ENCODE results near the gene CRB2. TPM values are rescaled to one million over a fixed set of nuclear protein-coding genes. Genes with fewer than 3 reads are reported as not detected.

The CRB2 gene
- total and polyA plus RNA-seq, 2 of the 4 experiments (the other 2 are of a cell fraction) = not detected

GRCh38 chr9:123347289-123348060 is 8.5 kb upstream of the CRB2 start:
- in situ Hi-C loops (cut with MboI; ENCODE audit: low sequenced_read_pairs) (loop anchor here (25.0 kb wide), 1 partner anchor 510 kb away; the partner anchor contains the start of gene PDCL), dilution Hi-C loops (cut with HindIII; ENCODE audit: low sequenced_read_pairs, unreplicated experiment) (no loop called here), intact Hi-C loops (cut with micrococcal nuclease) (no loop called here)
- peak overlapping the region; percentile 54 for H2AFZ ChIP-seq (replicated peaks; ENCODE audit: low read length, poor library complexity)
- H4K5ac ChIP-seq (ENCODE audit: low read depth, low read length) = no peak overlapping the region
- no TSS peak for BruUV-seq (replicated peaks)
- no peak overlapping the region for H3K14ac ChIP-seq (replicated peaks; ENCODE audit: low read depth, low read length)
- ChIA-PET POLR2A (ENCODE audit: unreplicated experiment) (no interaction called here), CTCF (no interaction called here)
- H3K9ac ChIP-seq (ENCODE audit: low read depth, low read length) = no peak overlapping the region
- H3K27ac ChIP-seq (ENCODE audit: insufficient read depth, low read length) = no peak overlapping the region
- H2BK120ac ChIP-seq (ENCODE audit: low read depth, low read length) = no peak overlapping the region
- H4K91ac ChIP-seq (ENCODE audit: insufficient read depth, low read depth, low read length) = no peak overlapping the region
- H3K27me3 ChIP-seq (ENCODE audit: control insufficient read depth, insufficient read depth, low read length) = peaks cover 24% of the 10 kb centered on the region
- H3K18ac ChIP-seq (ENCODE audit: low read depth, low read length) = no peak overlapping the region
- H4K8ac ChIP-seq (ENCODE audit: low read depth in 2 of 2, low read length in 2 of 2) = no peak overlapping the region
- no peak overlapping the region for H2BK20ac ChIP-seq (ENCODE audit: low read depth, low read length)
- no peak for ATAC-seq (ENCODE audit: low read depth)
- DNase-seq = no peak
- 87% methylated on average over 9 of the region's 12 CpGs; no CpG with 5 or more reads in 1 of the 2 experiments for WGBS, 2 experiments (ENCODE audit: extremely low coverage in 2 of 2, insufficient read length in 1 of 2)
- no peak for TF ChIP-seq SMC3 (IDR thresholded peaks at IDR 0.05; ENCODE audit: low read depth, low read length)
- TF ChIP-seq RAD21 (IDR thresholded peaks at IDR 0.05; ENCODE audit: low read length) = no peak
- no peak for TF ChIP-seq RCOR1 (IDR thresholded peaks at IDR 0.05; ENCODE audit: insufficient replicate concordance, low read length)
- TF ChIP-seq RFX5 (IDR thresholded peaks at IDR 0.05; ENCODE audit: low read depth, low read length) = no peak
- TF ChIP-seq BHLHE40 (IDR thresholded peaks at IDR 0.05; ENCODE audit: low read depth, low read length) = no peak
- no peak for TF ChIP-seq CTCF (conservative IDR thresholded peaks at IDR 0.05; ENCODE audit: low read depth, low read length)
- no peak for TF ChIP-seq MAZ (IDR thresholded peaks at IDR 0.05; ENCODE audit: borderline replicate concordance, low read depth, low read length)
- TF ChIP-seq MAFK (IDR thresholded peaks at IDR 0.05; ENCODE audit: low read depth, low read length) = no peak
- no peak for TF ChIP-seq POLR2A (IDR thresholded peaks at IDR 0.05; ENCODE audit: low read depth, low read length)
- TF ChIP-seq, protein P1, sequence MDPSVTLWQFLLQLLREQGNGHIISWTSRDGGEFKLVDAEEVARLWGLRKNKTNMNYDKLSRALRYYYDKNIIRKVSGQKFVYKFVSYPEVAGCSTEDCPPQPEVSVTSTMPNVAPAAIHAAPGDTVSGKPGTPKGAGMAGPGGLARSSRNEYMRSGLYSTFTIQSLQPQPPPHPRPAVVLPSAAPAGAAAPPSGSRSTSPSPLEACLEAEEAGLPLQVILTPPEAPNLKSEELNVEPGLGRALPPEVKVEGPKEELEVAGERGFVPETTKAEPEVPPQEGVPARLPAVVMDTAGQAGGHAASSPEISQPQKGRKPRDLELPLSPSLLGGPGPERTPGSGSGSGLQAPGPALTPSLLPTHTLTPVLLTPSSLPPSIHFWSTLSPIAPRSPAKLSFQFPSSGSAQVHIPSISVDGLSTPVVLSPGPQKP (IDR thresholded peaks at IDR 0.05; ENCODE audit: borderline replicate concordance, low read depth, low read length) = no peak
- TF ChIP-seq CEBPB (IDR thresholded peaks at IDR 0.05; ENCODE audit: low read depth, low read length) = no peak
- TF ChIP-seq FOS (IDR thresholded peaks at IDR 0.05; ENCODE audit: low read depth, low read length) = no peak
- no peak for TF ChIP-seq USF2 (IDR thresholded peaks at IDR 0.05; ENCODE audit: low read depth, low read length)
- no peak for TF ChIP-seq CHD1 (IDR thresholded peaks at IDR 0.05; ENCODE audit: low read depth, low read length)
- no peak for TF ChIP-seq NFE2L2 (IDR thresholded peaks at IDR 0.05; ENCODE audit: low read depth, low read length)
- H3K9me3 ChIP-seq (ENCODE audit: control insufficient read depth, insufficient read depth, low read length) = no peaks in the 10 kb centered on the region
- no peak overlapping the region for H3K4ac ChIP-seq (ENCODE audit: low read depth, low read length)
- H3K79me1 ChIP-seq (ENCODE audit: low read depth in 1 of 2, low read length in 2 of 2) = no peaks in the 10 kb centered on the region
- H3K36me3 ChIP-seq (ENCODE audit: control insufficient read depth, insufficient read depth, low read length) = no peaks in the 10 kb centered on the region
- H3K9me1 ChIP-seq (ENCODE audit: insufficient read depth, low read length) = peaks cover 4% of the 10 kb centered on the region
- no peak overlapping the region for H3K23ac ChIP-seq (ENCODE audit: low read depth, low read length)
- no peak overlapping the region for H2AK5ac ChIP-seq (ENCODE audit: low read depth, low read length)
- no peaks in the 10 kb centered on the region for H3K4me1 ChIP-seq (ENCODE audit: control insufficient read depth, insufficient read depth, low read length)
- H2BK5ac ChIP-seq (ENCODE audit: low read depth, low read length, poor library complexity, severe bottlenecking) = peak overlapping the region; percentile 80
- H3K56ac ChIP-seq (ENCODE audit: extremely low read depth, insufficient read depth, low read length) = no peak overlapping the region
- no peak overlapping the region for H3K4me2 ChIP-seq (ENCODE audit: low read depth, low read length)
- H4K20me1 ChIP-seq (ENCODE audit: insufficient read depth, low read length) = peaks cover 3% of the 10 kb centered on the region; the same call in 1 of the 2 replicates
- H2AK9ac ChIP-seq (replicated peaks; ENCODE audit: low read depth, low read length, poor library complexity) = peak overlapping the region; percentile 47
- no peak overlapping the region for H2BK15ac ChIP-seq (ENCODE audit: low read depth, low read length)
- no peak overlapping the region for H3K4me3 ChIP-seq (ENCODE audit: insufficient read depth, low read depth, low read length)

All from IMR-90 (cell line).